ENCODE data around the gene TAGLN2. TPM values are rescaled to one million over a fixed set of nuclear protein-coding genes. Genes with fewer than 3 reads are reported as not detected.

TAGLN2 gene
- total and polyA plus RNA-seq, 9 of the 15 experiments (the other 6 are each of a cell fraction or from before 2014, with no cell fraction given) = 192 to 683 (median 455) TPM

DNA sequence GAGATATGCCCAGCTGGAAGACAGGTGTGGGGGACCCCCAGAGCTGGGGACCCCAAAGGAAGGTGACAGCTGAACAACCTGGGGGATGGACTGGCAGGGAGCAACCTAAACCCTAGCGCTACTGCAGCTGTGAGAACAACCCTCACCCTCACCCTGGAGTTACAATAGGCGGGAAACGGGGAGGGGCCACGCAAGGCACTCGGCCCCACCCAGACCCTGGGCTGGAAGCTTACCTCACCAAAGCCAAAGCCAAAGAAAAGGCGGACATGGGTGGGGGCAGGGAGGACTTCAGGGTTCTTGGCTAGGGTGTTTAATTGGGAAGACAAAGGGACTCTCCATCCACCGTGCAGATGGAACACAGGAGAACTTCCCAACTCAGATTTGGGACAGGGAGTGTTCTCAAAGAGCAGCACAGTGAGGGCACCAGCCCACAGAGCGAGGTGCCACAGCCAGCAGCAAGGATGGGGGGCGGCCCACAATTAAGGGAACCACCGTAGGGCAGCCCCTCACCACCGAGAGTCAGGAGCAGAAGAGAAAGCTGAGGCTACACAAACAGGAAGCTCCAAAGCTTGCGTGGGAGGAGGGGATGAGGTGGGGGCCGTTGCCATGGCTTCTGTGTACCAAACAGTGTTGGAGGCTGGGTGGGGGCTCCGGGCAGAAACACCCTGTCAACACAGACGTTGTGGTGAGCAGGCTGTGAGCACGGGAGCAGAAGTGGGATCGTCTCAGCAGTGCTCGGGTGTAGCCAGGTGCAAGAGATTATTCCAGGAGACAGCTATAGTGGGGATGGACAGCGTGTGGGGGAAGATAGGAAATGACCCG is 1.9 kb downstream of the TAGLN2 start (continued):
- TF ChIP-seq, protein P1, sequence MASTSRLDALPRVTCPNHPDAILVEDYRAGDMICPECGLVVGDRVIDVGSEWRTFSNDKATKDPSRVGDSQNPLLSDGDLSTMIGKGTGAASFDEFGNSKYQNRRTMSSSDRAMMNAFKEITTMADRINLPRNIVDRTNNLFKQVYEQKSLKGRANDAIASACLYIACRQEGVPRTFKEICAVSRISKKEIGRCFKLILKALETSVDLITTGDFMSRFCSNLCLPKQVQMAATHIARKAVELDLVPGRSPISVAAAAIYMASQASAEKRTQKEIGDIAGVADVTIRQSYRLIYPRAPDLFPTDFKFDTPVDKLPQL (IDR thresholded peaks at IDR 0.05; ENCODE audit: extremely low read depth, insufficient read length) = no peak
- peak; percentile 68 for TF ChIP-seq ATF7 (IDR thresholded peaks at IDR 0.05)
- TF ChIP-seq, protein P2, sequence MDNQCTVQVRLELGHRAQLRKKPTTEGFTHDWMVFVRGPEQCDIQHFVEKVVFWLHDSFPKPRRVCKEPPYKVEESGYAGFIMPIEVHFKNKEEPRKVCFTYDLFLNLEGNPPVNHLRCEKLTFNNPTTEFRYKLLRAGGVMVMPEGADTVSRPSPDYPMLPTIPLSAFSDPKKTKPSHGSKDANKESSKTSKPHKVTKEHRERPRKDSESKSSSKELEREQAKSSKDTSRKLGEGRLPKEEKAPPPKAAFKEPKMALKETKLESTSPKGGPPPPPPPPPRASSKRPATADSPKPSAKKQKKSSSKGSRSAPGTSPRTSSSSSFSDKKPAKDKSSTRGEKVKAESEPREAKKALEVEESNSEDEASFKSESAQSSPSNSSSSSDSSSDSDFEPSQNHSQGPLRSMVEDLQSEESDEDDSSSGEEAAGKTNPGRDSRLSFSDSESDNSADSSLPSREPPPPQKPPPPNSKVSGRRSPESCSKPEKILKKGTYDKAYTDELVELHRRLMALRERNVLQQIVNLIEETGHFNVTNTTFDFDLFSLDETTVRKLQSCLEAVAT (IDR thresholded peaks at IDR 0.05) = peak in 1 of 2 experiments; percentile 77; a peak in 3 of 4 replicates
- TF ChIP-seq MTA2 (IDR thresholded peaks at IDR 0.05; ENCODE audit: low read depth) = no peak
- TF ChIP-seq CCNT2 (IDR thresholded peaks at IDR 0.05; ENCODE audit: borderline replicate concordance, extremely low read depth, insufficient read length, low read depth, low read length) = peak; percentile 51
- peak; percentile 63 for TF ChIP-seq CBFA2T3 (IDR thresholded peaks at IDR 0.05)
- TF ChIP-seq, protein P3, sequence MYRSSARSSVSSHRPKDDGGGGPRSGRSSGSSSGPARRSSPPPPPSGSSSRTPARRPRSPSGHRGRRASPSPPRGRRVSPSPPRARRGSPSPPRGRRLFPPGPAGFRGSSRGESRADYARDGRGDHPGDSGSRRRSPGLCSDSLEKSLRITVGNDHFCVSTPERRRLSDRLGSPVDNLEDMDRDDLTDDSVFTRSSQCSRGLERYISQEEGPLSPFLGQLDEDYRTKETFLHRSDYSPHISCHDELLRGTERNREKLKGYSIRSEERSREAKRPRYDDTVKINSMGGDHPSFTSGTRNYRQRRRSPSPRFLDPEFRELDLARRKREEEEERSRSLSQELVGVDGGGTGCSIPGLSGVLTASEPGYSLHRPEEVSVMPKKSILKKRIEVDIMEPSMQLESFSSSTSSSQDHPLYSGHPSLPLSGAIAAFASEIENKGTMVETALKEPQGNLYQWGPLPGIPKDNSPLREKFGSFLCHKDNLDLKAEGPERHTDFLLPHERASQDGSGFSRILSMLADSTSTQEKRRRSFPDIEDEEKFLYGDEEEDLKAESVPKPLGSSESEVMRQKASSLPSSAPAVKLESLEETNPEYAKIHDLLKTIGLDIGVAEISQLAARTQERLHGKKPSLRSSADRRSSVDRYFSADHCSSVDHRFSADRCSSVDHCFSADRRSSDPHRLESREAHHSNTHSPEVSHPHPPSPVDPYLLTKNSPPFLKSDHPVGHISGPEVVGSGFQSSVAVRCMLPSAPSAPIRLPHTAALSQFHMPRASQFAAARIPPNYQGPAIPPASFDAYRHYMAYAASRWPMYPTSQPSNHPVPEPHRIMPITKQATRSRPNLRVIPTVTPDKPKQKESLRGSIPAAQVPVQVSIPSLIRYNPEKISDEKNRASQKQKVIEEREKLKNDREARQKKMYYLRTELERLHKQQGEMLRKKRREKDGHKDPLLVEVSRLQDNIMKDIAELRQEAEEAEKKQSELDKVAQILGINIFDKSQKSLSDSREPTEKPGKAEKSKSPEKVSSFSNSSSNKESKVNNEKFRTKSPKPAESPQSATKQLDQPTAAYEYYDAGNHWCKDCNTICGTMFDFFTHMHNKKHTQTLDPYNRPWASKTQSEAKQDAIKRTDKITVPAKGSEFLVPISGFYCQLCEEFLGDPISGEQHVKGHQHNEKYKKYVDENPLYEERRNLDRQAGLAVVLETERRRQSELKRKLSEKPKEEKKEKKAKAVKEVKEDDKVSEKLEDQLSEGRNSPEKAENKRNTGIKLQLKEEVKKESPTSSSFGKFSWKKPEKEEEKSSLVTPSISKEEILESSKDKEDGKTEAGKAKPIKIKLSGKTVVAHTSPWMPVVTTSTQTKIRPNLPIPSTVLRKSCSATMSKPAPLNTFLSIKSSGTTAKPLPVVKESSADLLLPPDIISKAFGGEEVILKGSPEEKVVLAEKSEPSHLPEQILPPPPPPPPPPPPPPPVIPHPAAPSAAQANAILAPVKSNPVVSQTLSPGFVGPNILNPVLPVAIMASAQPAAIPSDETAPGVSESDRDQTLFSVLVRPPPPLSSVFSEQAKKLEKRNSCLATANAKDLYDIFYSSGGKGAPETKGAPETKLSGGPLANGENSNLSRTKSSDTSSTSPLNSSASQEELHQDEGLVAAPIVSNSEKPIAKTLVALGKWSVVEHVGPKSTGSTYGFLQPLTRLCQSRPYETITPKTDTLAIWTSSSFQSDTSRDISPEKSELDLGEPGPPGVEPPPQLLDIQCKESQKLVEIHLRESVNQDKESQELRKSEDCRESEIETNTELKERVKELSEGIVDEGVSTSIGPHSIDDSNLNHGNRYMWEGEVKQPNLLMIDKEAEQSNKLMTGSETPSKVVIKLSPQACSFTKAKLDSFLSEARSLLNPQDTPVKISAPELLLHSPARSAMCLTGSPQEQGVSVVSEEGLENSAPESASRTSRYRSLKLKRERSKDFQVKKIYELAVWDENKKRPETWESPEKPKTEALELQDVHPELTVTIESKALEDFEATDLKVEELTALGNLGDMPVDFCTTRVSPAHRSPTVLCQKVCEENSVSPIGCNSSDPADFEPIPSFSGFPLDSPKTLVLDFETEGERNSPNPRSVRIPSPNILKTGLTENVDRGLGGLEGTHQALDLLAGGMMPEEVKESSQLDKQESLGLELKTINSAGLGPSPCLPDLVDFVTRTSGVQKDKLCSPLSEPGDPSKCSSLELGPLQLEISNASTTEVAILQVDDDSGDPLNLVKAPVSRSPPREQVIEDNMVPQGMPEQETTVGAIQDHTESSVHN (IDR thresholded peaks at IDR 0.05; ENCODE audit: borderline replicate concordance in 1 of 2, low read depth in 1 of 2) = peak in 1 of 2 experiments; percentile 77; a peak in 2 of 4 replicates
- peak; percentile 98 for TF ChIP-seq EGR1 (conservative IDR thresholded peaks at IDR 0.05)
- TF ChIP-seq BHLHE40 (IDR thresholded peaks at IDR 0.05; ENCODE audit: low read length) = peak; percentile 90
- TF ChIP-seq TRIM24 (IDR thresholded peaks at IDR 0.05) = peak in 1 of 2 experiments; percentile 61; a peak in 1 of 4 replicates
- no peak for TF ChIP-seq ZSCAN32 (CRISPR knock-in tag; IDR thresholded peaks at IDR 0.05)
- TF ChIP-seq JUN (IDR thresholded peaks at IDR 0.05; ENCODE audit: borderline replicate concordance, low read depth, low read length) = no peak
- no peak for TF ChIP-seq JUN (CRISPR knock-in tag; IDR thresholded peaks at IDR 0.05; ENCODE audit: borderline replicate concordance)
- TF ChIP-seq CTBP1 (IDR thresholded peaks at IDR 0.05; ENCODE audit: borderline replicate concordance) = peak; percentile 27; the same call in 1 of the 2 replicates
- no peak for TF ChIP-seq PCBP2 (IDR thresholded peaks at IDR 0.05; ENCODE audit: low read depth, low read length, poor library complexity, severe bottlenecking)
- peak; percentile 39 to 79; a peak in 2 of 4 replicates for TF ChIP-seq FOXA3 (CRISPR knock-in tag; conservative IDR thresholded peaks at IDR 0.05 in 1 of 2, IDR thresholded peaks at IDR 0.05 in 1 of 2)
- no peak for TF ChIP-seq CEBPB (tag; IDR thresholded peaks at IDR 0.05)
- peak; percentile 55 for TF ChIP-seq TAF9B (IDR thresholded peaks at IDR 0.05; ENCODE audit: partially characterized antibody)
